CD8-positive, alpha-beta memory T cell (primary cell): ENCODE measurements around the gene PIEZO2. TPM values are rescaled to one million over a fixed set of nuclear protein-coding genes. Genes with fewer than 3 reads are reported as not detected.

Experiments
- CTCF ChIA-PET: fragments of 350-600 bp; sonication (Branson Sonifier 250); formaldehyde crosslinking; loops from one replicate; lab custom pipeline; 2021; ENCODE audit warnings: antibody characterized with exemption; lab: Charles Lee
- POLR2A ChIA-PET: fragments of 350-600 bp; sonication (Branson Sonifier 250); formaldehyde crosslinking; loops from one replicate; lab custom pipeline; 2021; ENCODE audit warnings: antibody characterized with exemption; lab: Charles Lee
- DNase-seq, 5 donors: peaks; one replicate each; pipeline versions ENCODE4 v3.0.0 to v3.0.0-alpha.2; 2020 to 2022; ENCODE audit warnings: mixed read lengths in 1 of 5
- H3K27ac ChIP-seq: one replicate; pipeline ENCODE4 v1.7.0; 2013; ENCODE audit warnings: low read depth, mild to moderate bottlenecking, low read length, moderate library complexity
- H3K27me3 ChIP-seq: 2 replicates; pipeline ENCODE4 v1.7.0; 2013; ENCODE audit warnings: low read length, mild to moderate bottlenecking; ENCODE audit not compliant: insufficient read depth, poor library complexity, severe bottlenecking
- H3K36me3 ChIP-seq: 2 replicates; pipeline ENCODE4 v1.7.0; 2013; ENCODE audit warnings: mild to moderate bottlenecking, low read length, moderate library complexity; ENCODE audit not compliant: insufficient read depth
- H3K4me1 ChIP-seq: 2 replicates; pipeline ENCODE4 v1.7.0; 2013; ENCODE audit warnings: mild to moderate bottlenecking, low read length, moderate library complexity; ENCODE audit not compliant: insufficient read depth
- H3K4me3 ChIP-seq: 2 replicates; pipeline ENCODE4 v1.7.0; 2013; ENCODE audit warnings: mild to moderate bottlenecking, low read length
- H3K9me3 ChIP-seq: 2 replicates; pipeline ENCODE4 v1.7.0; 2013; ENCODE audit warnings: mild to moderate bottlenecking, low read length
- H3K27ac Mint-ChIP-seq, 8 donors: one replicate each; pipeline ENCODE4 v1.8.0; 2020 to 2021; ENCODE audit warnings: mixed read lengths in 8 of 8, mild to moderate bottlenecking in 6 of 8, inconsistent platforms in 3 of 8, moderate library complexity in 3 of 8
- H3K27me3 Mint-ChIP-seq, 2 donors: one replicate each; pipeline ENCODE4 v1.8.0; 2020 to 2021; ENCODE audit warnings: mixed read lengths in 2 of 2, mild to moderate bottlenecking in 1 of 2, moderate library complexity in 1 of 2
- H3K36me3 Mint-ChIP-seq, 3 donors: one replicate each; pipeline ENCODE4 v1.8.0; 2020 to 2021; ENCODE audit warnings: mixed read lengths in 3 of 3, inconsistent platforms in 1 of 3, mild to moderate bottlenecking in 1 of 3
- H3K4me1 Mint-ChIP-seq, 3 donors: one replicate each; pipeline ENCODE4 v1.8.0; 2020 to 2021; ENCODE audit warnings: mixed read lengths in 3 of 3, inconsistent platforms in 1 of 3, mild to moderate bottlenecking in 1 of 3
- H3K4me3 Mint-ChIP-seq, 7 donors: one replicate each; pipeline ENCODE4 v1.8.0; 2020 to 2021; ENCODE audit warnings: mixed read lengths in 7 of 7, mild to moderate bottlenecking in 6 of 7, moderate library complexity in 4 of 7, inconsistent platforms in 2 of 7
- H3K9me3 Mint-ChIP-seq, 5 donors: one replicate each; pipeline ENCODE4 v1.8.0; 2020 to 2022; ENCODE audit warnings: mixed read lengths in 5 of 5, mild to moderate bottlenecking in 3 of 5, moderate library complexity in 2 of 5, inconsistent platforms in 1 of 5
- polyA plus RNA-seq: library from polyadenylated mRNA; unstranded; fragments of 300-500 nt; fragmentation: Illumina TruSeq; gene quantifications from one replicate; pipeline ENCODE4 v1.2.3, GENCODE V29; 2021
- total RNA-seq, 2 experiments: library from RNA; stranded (reverse); gene quantifications; one replicate each; pipeline ENCODE4 v1.2.3, GENCODE V29; 2021

Gene PIEZO2
- total and polyA plus RNA-seq, 3 experiments from 2014 or later: not detected

DNA sequence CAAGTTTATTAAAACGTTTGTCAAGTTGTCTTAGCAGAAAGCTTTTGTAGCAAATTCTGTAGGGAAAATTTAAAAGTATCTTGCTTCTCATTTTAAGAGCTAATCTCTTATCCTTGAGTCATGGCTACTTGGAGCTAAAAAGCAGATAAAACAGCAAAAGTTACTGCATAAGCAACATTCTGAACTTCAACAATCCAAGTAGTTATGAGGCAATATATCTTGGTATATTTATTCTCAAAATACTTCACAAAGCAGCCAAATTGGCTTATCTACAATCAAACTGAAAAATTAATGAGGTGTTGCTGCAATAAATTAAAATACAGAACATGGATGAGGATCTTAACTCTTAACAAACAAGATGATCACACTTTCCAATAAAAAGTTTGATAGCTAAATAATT is 306.5 kb downstream of the PIEZO2 start:
- Histone ChIP-seq H3K9me3 (no peaks in the 10 kb centered on the region), H3K27me3 (no peaks in the 10 kb centered on the region), H3K36me3 (no peaks in the 10 kb centered on the region), H3K27ac (no peak overlapping the region), H3K4me1 (no peaks in the 10 kb centered on the region), H3K4me3 (no peak overlapping the region)
- DNase-seq: no peak
- Mint-ChIP-seq H3K4me1 (no peaks in the 10 kb centered on the region), H3K4me3 (no peak overlapping the region), H3K27ac (no peak overlapping the region), H3K9me3 (peaks cover 0 to 2% (median 0%) of the 10 kb centered on the region in 5 donors), H3K27me3 (peaks cover 4 to 7% of the 10 kb centered on the region in 2 donors), H3K36me3 (no peaks in the 10 kb centered on the region)
- ChIA-PET CTCF (interaction anchor here (1.7 kb wide), 1 partner anchor 8 kb away, joined by 4 read pairs; no protein-coding TSS in a partner anchor), POLR2A (no interaction called here)

DNA sequence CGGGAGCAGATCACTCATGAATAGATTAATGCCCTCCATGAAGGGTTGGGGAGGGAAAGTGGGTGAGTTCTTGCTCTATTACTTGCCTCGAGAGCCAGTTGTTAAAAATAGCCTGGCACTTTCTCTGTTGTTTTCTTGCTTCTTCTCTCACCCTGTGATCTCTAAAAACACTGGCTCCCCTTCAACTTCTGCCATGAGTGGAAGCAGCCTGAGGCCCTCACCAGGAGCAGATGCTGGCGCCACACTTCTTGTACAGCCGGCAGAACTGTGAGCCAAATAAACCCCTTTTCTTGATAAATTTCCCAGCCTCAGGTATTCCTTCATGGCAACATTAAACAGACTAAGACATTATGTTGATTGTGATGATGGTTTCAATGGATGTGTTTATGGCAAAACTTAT is 307.0 kb downstream of the PIEZO2 start:
- Histone ChIP-seq H3K4me3 (no peak overlapping the region), H3K9me3 (no peaks in the 10 kb centered on the region), H3K27ac (no peak overlapping the region), H3K27me3 (no peaks in the 10 kb centered on the region), H3K36me3 (no peaks in the 10 kb centered on the region), H3K4me1 (no peaks in the 10 kb centered on the region)
- Mint-ChIP-seq H3K4me1 (no peaks in the 10 kb centered on the region), H3K27me3 (peaks cover 5 to 8% of the 10 kb centered on the region in 2 donors), H3K4me3 (no peak overlapping the region), H3K36me3 (no peaks in the 10 kb centered on the region), H3K27ac (peak overlapping the region in 1 of 8 donors; percentile 19), H3K9me3 (peaks cover 0 to 2% (median 0%) of the 10 kb centered on the region in 5 donors)
- DNase-seq: no peak
- POLR2A ChIA-PET: no interaction called here
- CTCF ChIA-PET: interaction anchor here (1.7 kb wide), 1 partner anchor 9 kb away, joined by 4 read pairs; no protein-coding TSS in a partner anchor

DNA sequence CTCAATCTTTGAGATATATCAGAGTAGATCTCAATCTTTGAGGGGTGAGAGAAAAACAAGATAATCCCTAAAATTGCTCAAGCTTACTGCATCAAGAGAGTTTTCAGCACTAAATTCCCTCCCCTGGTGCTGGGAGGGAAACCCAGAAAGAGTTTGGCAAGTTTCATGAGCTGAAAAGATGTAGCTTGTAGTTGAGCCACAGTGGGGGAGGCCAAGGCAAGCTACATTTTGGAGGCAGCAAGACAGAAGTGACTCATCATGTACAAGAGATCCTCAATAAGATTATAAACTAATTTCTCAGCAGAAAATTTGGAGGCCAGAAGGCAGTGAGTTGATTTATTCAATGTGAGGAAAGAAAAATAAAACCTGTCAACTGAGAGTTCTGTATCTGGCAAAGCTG is 308.2 kb downstream of the PIEZO2 start:
- no peaks in the 10 kb centered on the region for H3K9me3 ChIP-seq
- H3K4me3 ChIP-seq: no peak overlapping the region
- ChIA-PET POLR2A (no interaction called here), CTCF (no interaction called here)
- H3K4me1 ChIP-seq: no peaks in the 10 kb centered on the region
- no peaks in the 10 kb centered on the region for H3K36me3 ChIP-seq
- peaks cover 5 to 10% of the 10 kb centered on the region in 2 donors for H3K27me3 Mint-ChIP-seq
- no peak overlapping the region for H3K4me3 Mint-ChIP-seq
- H3K27ac ChIP-seq: no peak overlapping the region
- peaks cover 0 to 2% (median 0%) of the 10 kb centered on the region in 5 donors for H3K9me3 Mint-ChIP-seq
- H3K36me3 Mint-ChIP-seq: no peaks in the 10 kb centered on the region
- no peaks in the 10 kb centered on the region for H3K27me3 ChIP-seq
- DNase-seq: no peak
- H3K27ac Mint-ChIP-seq: no peak overlapping the region
- no peaks in the 10 kb centered on the region for H3K4me1 Mint-ChIP-seq

DNA sequence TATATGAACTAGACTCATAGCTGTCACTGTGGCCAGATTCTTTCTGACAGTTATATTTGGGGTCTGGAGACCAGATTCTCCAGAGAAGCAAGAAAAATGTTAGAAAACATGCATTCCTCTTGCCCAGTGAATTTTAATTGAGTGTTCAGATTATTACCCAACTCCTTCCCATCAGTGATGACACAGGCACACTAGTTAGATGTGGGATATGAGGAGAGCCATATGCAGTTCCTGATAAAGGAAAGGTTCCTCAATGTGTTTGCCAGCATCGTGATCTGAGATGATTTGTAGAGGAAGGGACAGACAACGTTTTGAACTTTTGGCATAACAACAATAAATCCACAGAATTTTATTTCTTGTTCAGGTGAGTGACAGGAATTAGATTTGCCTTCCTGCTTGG is 308.6 kb downstream of the PIEZO2 start:
- no peak for DNase-seq
- Mint-ChIP-seq H3K27ac (no peak overlapping the region), H3K4me3 (no peak overlapping the region), H3K36me3 (no peaks in the 10 kb centered on the region), H3K9me3 (peaks cover 0 to 2% (median 0%) of the 10 kb centered on the region in 5 donors), H3K4me1 (no peaks in the 10 kb centered on the region), H3K27me3 (peaks cover 5 to 10% of the 10 kb centered on the region in 2 donors)
- H3K4me1 ChIP-seq: no peaks in the 10 kb centered on the region
- no peaks in the 10 kb centered on the region for H3K36me3 ChIP-seq
- H3K9me3 ChIP-seq: no peaks in the 10 kb centered on the region
- no peaks in the 10 kb centered on the region for H3K27me3 ChIP-seq
- H3K27ac ChIP-seq: no peak overlapping the region
- POLR2A ChIA-PET: no interaction called here
- CTCF ChIA-PET: no interaction called here
- no peak overlapping the region for H3K4me3 ChIP-seq

DNA sequence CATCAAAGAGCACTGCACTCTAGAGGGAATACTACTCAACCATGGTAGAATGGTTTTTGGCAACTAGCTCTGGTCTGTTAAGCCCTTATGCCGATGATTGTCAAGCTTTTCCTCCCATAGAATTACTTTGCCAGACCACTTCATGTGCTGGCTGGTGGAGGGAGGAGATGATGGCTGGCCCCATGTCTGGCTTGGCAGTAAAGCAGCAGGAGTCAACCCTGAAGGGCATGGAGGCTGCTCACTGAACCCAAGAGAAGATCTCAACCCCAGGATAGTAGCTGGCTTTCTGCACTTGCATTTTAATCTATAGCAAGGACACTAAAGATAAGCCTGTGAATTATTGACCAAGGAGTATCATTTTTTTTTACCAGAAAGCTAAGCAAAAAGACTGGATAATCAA is 309.9 kb downstream of the PIEZO2 start:
- H3K4me3 ChIP-seq: no peak overlapping the region
- Mint-ChIP-seq H3K27ac (no peak overlapping the region), H3K4me1 (no peaks in the 10 kb centered on the region), H3K27me3 (peaks cover 5 to 10% of the 10 kb centered on the region in 2 donors), H3K9me3 (peaks cover 0 to 2% (median 0%) of the 10 kb centered on the region in 5 donors), H3K4me3 (no peak overlapping the region), H3K36me3 (no peaks in the 10 kb centered on the region)
- ChIA-PET CTCF (no interaction called here), POLR2A (no interaction called here)
- no peak overlapping the region for H3K27ac ChIP-seq
- H3K27me3 ChIP-seq: no peaks in the 10 kb centered on the region
- H3K36me3 ChIP-seq: no peaks in the 10 kb centered on the region
- no peaks in the 10 kb centered on the region for H3K4me1 ChIP-seq
- H3K9me3 ChIP-seq: no peaks in the 10 kb centered on the region
- no peak for DNase-seq

DNA sequence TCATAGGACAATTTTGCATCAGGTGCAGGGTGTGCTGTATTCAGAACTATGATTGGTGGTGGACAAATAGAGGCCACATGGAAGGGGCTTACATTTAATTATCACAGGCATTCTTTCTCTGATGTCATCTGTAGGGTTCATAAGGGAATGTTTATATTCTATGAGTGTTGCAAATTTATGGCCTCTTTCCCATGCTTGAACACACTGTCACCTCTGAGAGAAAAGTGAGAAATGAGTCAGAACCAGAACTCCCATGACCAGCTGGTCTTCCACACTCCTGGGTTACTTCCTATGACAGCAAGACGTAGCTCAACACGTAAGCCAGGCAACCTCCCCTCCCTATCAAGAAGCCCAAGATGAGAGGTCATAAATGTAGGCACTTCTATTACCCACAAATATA is 310.8 kb downstream of the PIEZO2 start:
- Histone ChIP-seq H3K4me1 (no peaks in the 10 kb centered on the region), H3K4me3 (no peak overlapping the region), H3K27ac (no peak overlapping the region), H3K9me3 (no peaks in the 10 kb centered on the region), H3K36me3 (no peaks in the 10 kb centered on the region), H3K27me3 (no peaks in the 10 kb centered on the region)
- no peak for DNase-seq
- ChIA-PET CTCF (no interaction called here), POLR2A (no interaction called here)
- Mint-ChIP-seq H3K36me3 (no peaks in the 10 kb centered on the region), H3K27me3 (peaks cover 5 to 10% of the 10 kb centered on the region in 2 donors), H3K9me3 (peaks cover 0 to 2% (median 0%) of the 10 kb centered on the region in 5 donors), H3K4me1 (no peaks in the 10 kb centered on the region), H3K27ac (no peak overlapping the region), H3K4me3 (no peak overlapping the region)

DNA sequence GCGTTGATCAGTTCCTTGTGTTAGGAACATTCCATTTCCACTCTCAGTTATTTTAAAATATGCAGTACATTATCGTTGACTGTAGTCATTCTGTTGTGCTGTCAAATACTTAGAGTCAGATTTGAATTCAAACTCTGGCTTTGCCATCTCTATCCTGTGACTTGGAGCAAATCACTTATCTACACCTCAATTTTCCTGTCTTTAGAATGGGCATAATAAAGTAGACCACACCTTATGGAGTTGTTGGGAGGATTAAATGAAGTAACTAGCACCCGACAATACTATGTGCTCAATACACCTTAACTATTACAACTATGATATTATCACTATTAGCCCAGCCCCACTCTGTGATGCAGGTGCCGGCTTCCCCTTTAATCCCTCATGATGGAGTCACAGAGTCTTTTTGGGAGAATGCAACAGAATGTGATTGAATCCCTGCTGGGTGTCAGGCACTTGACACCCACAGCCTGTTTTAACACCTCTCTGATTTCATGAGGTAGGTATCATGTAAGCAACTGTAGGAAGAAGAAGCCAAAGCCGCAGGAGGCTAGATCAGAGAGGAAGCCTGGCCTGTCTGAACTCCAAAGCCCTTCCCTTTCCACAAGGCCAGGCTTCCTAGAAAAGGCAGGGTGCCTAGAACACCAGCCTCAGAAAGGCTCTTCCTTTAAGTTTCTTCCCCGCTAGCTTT is 315.1 kb downstream of the PIEZO2 start:
- POLR2A ChIA-PET: no interaction called here
- Histone ChIP-seq H3K27me3 (no peaks in the 10 kb centered on the region), H3K9me3 (no peaks in the 10 kb centered on the region), H3K4me3 (no peak overlapping the region), H3K36me3 (no peaks in the 10 kb centered on the region), H3K27ac (no peak overlapping the region), H3K4me1 (no peaks in the 10 kb centered on the region)
- Mint-ChIP-seq H3K9me3 (peaks cover 0 to 6% (median 3%) of the 10 kb centered on the region in 5 donors), H3K27me3 (peaks cover 4 to 12% of the 10 kb centered on the region in 2 donors), H3K4me3 (no peak overlapping the region), H3K27ac (no peak overlapping the region), H3K4me1 (no peaks in the 10 kb centered on the region), H3K36me3 (no peaks in the 10 kb centered on the region)
- no peak for DNase-seq
- CTCF ChIA-PET: no interaction called here

DNA sequence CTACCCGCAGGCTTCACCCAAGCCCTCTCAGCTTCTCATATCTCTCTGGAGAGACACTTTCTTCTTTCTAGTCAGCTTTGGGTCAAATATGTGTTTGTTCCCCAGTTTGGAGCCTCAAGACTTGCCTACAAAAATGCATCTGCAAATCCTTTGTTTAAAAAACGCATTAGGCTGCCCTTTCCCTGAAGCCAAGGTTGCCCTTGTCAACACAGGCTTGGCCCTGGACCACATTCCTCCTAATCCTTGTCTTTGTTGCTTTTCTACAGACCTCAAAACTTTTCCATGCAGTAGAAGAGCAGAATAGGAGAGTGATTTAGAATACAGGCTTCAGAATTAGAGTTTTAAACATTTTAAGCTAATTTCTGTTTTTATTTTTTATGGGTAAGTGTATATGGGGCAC is 315.7 kb downstream of the PIEZO2 start:
- Histone ChIP-seq H3K9me3 (no peaks in the 10 kb centered on the region), H3K4me3 (no peak overlapping the region), H3K27me3 (no peaks in the 10 kb centered on the region), H3K4me1 (no peaks in the 10 kb centered on the region), H3K36me3 (no peaks in the 10 kb centered on the region), H3K27ac (no peak overlapping the region)
- ChIA-PET POLR2A (no interaction called here), CTCF (no interaction called here)
- no peaks in the 10 kb centered on the region for H3K36me3 Mint-ChIP-seq
- H3K4me1 Mint-ChIP-seq: no peaks in the 10 kb centered on the region
- H3K27me3 Mint-ChIP-seq: peaks cover 4 to 16% of the 10 kb centered on the region in 2 donors
- H3K9me3 Mint-ChIP-seq: peaks cover 0 to 6% (median 3%) of the 10 kb centered on the region in 5 donors
- DNase-seq: no peak
- H3K4me3 Mint-ChIP-seq: no peak overlapping the region
- no peak overlapping the region for H3K27ac Mint-ChIP-seq
